GM12878 (cell line): ENCODE results near the gene C10orf88. TPM values are rescaled to one million over a fixed set of nuclear protein-coding genes. Genes with fewer than 3 reads are reported as not detected.

Experiments
- CHD4 ChIP-seq: fragments of 200-600 bp; sonication (generic); IDR thresholded peaks from 2 replicates; pipeline ENCODE4 v1.6.1; 2016; ENCODE audit warnings: mild to moderate bottlenecking
- DPF2 ChIP-seq: fragments of 450-650 bp; IDR thresholded peaks from 2 replicates; pipeline ENCODE4 v1.6.1; 2017; ENCODE audit warnings: mild to moderate bottlenecking
- E2F8 ChIP-seq: fragments of 450-650 bp; IDR thresholded peaks from 2 replicates; pipeline ENCODE4 v1.6.1; 2018; ENCODE audit warnings: mild to moderate bottlenecking, low read depth, moderate library complexity; ENCODE audit not compliant: partially characterized antibody
- EGR1 ChIP-seq, 2 experiments: IDR thresholded peaks; 1 replicate in 1 of 2; 2 replicates in 1 of 2; pipeline ENCODE4 v1.6.1; 2011 to 2012; ENCODE audit warnings: low read depth in 2 of 2, low read length in 2 of 2, borderline replicate concordance in 1 of 2, mild to moderate bottlenecking in 1 of 2, moderate library complexity in 1 of 2
- EP300 ChIP-seq, 2 experiments: fragments of 150-350 bp in 1 of 2; IDR thresholded peaks; 2 replicates each; pipeline ENCODE4 v1.6.1; 2011 to 2012; ENCODE audit warnings: low read depth in 2 of 2, low read length in 2 of 2, borderline replicate concordance in 1 of 2, improper control_type of control experiment in 1 of 2, inconsistent platforms in 1 of 2; ENCODE audit not compliant: control insufficient read depth in 1 of 2
- ESRRA ChIP-seq: IDR thresholded peaks from 2 replicates; pipeline ENCODE4 v1.6.1; 2012; ENCODE audit warnings: mild to moderate bottlenecking, low read length, improper control_type of control experiment
- GABPA ChIP-seq: IDR thresholded peaks from 2 replicates; pipeline ENCODE4 v1.6.1; 2014; ENCODE audit warnings: antibody characterized with exemption, low read depth, mild to moderate bottlenecking, inconsistent platforms
- HDAC2 ChIP-seq: fragments of 200-600 bp; sonication (generic); IDR thresholded peaks from 2 replicates; pipeline ENCODE4 v1.6.1; 2017
- HDAC6 ChIP-seq: fragments of 200-600 bp; sonication (generic); IDR thresholded peaks from one replicate; pipeline ENCODE4 v1.8.0; 2017; ENCODE audit warnings: antibody characterized with exemption; ENCODE audit not compliant: unreplicated experiment
- LARP7 ChIP-seq: fragments of 450-650 bp; IDR thresholded peaks from 2 replicates; pipeline ENCODE4 v1.6.1; 2017; ENCODE audit warnings: mild to moderate bottlenecking
- MXI1 ChIP-seq: fragments of 150-350 bp; IDR thresholded peaks from 2 replicates; pipeline ENCODE4 v1.6.1; 2011; ENCODE audit warnings: low read depth, mild to moderate bottlenecking, inconsistent platforms, low read length, improper control_type of control experiment
- MYC ChIP-seq: IDR thresholded peaks from 2 replicates; pipeline ENCODE4 v1.6.1; 2011; ENCODE audit warnings: mild to moderate bottlenecking, low read length, moderate library complexity, inconsistent platforms; ENCODE audit not compliant: insufficient read depth, insufficient replicate concordance, insufficient read length, severe bottlenecking
- POLR2AphosphoS2 ChIP-seq: IDR thresholded peaks from 2 replicates; pipeline ENCODE4 v1.6.1; 2011; ENCODE audit warnings: low read depth, mild to moderate bottlenecking, low read length, improper control_type of control experiment, moderate library complexity
- RB1 ChIP-seq: fragments of 450-650 bp; formaldehyde crosslinking; IDR thresholded peaks from 2 replicates; pipeline ENCODE4 v1.6.1; 2017; ENCODE audit warnings: mild to moderate bottlenecking, borderline replicate concordance
- SREBF1 ChIP-seq: IDR thresholded peaks from 2 replicates; pipeline ENCODE4 v1.6.1; 2012; ENCODE audit warnings: mild to moderate bottlenecking, low read length
- STAT3 ChIP-seq: IDR thresholded peaks from 2 replicates; pipeline ENCODE4 v1.6.1; 2011; ENCODE audit warnings: low read depth, low read length, improper control_type of control experiment
- SUPT20H ChIP-seq: IDR thresholded peaks from 2 replicates; pipeline ENCODE4 v1.6.1; 2011; ENCODE audit warnings: low read depth, mild to moderate bottlenecking, low read length, moderate library complexity, borderline replicate concordance; ENCODE audit not compliant: control insufficient read depth
- TARDBP ChIP-seq: IDR thresholded peaks from 2 replicates; pipeline ENCODE4 v1.6.1; 2016; ENCODE audit warnings: borderline replicate concordance
- TBL1XR1 ChIP-seq: IDR thresholded peaks from 2 replicates; pipeline ENCODE4 v1.6.1; 2012; ENCODE audit warnings: low read depth, low read length, improper control_type of control experiment
- YBX1 ChIP-seq: fragments of 450-650 bp; IDR thresholded peaks from 2 replicates; pipeline ENCODE4 v1.6.1; 2016; ENCODE audit warnings: antibody characterized with exemption
- ZBTB4 ChIP-seq: fragments of 450-650 bp; formaldehyde crosslinking; IDR thresholded peaks from 2 replicates; pipeline ENCODE4 v1.4.0; 2022; ENCODE audit warnings: mild to moderate bottlenecking, moderate library complexity
- ZNF217 ChIP-seq: fragments of 450-650 bp; IDR thresholded peaks from 2 replicates; pipeline ENCODE4 v1.6.1; 2017; ENCODE audit warnings: antibody characterized with exemption, mild to moderate bottlenecking
- ZNF384 ChIP-seq: IDR thresholded peaks from 2 replicates; pipeline ENCODE4 v1.6.1; 2012; ENCODE audit warnings: low read depth, mild to moderate bottlenecking, low read length, improper control_type of control experiment, borderline replicate concordance
- polyA plus RNA-seq, 11 experiments: library from polyadenylated mRNA; depleted of rRNA in 4 of 11; unstranded in 6 of 11; stranded (reverse) in 5 of 11; fragments of >200 nt; fragmentation: Nextera tagmentation in 4 of 11; fragmentation: Illumina TruSeq in 1 of 11; extraction: Ambion mirVana in 4 of 11; extraction: Trizol in 1 of 11; gene quantifications; 1 replicate in 1 of 11; 2 replicates in 10 of 11; pipeline versions ENCODE4 v1.2.1 to v1.2.3, GENCODE V29; 2011 to 2016; ENCODE audit warnings: inconsistent platforms in 2 of 11, missing spikeins in 2 of 11, low read depth in 1 of 11
- total RNA-seq, 4 experiments: library from RNA; depleted of rRNA in 3 of 4; stranded (reverse); fragments of >200 nt in 3 of 4; fragmentation: Illumina TruSeq in 1 of 4; extraction: Trizol in 1 of 4; gene quantifications; 2 replicates each; pipeline versions ENCODE4 v1.2.1 to v1.2.3, GENCODE V29; 2013 to 2021
- TF ChIP-seq, protein P1 (sequence below): IDR thresholded peaks from 2 replicates; pipeline ENCODE4 v1.6.1; 2012; ENCODE audit warnings: low read depth, low read length, improper control_type of control experiment

Gene C10orf88
- total and polyA plus RNA-seq, 10 of the 15 experiments (the other 5 are each of a cell fraction or from before 2014, with no cell fraction given) = 4.7 to 12.5 (median 8.5) TPM

- TF ChIP-seq ZNF217 (no peak), CHD4 (no peak), STAT3 (no peak), MXI1 (peak; percentile 64; the same call in 1 of the 2 replicates), EP300 (IDR thresholded peaks at IDR 0.05; ENCODE audit: borderline replicate concordance in 1 of 2, control insufficient read depth in 1 of 2, low read depth in 2 of 2, low read length in 2 of 2) (no peak), MYC (no peak), SREBF1 (peak; percentile 64; the same call in 1 of the 2 replicates), GABPA (peak; percentile 97), TARDBP (peak; percentile 75; the same call in 1 of the 2 replicates), SUPT20H (no peak), POLR2AphosphoS2 (peak; percentile 71; the same call in 1 of the 2 replicates), HDAC6 (no peak), LARP7 (peak; percentile 60), EGR1 (IDR thresholded peaks at IDR 0.05; ENCODE audit: borderline replicate concordance in 1 of 2, low read depth in 2 of 2, low read length in 2 of 2) (no peak), YBX1 (no peak), RB1 (peak; percentile 92), TBL1XR1 (peak; percentile 60; the same call in 1 of the 2 replicates), ZNF384 (no peak), DPF2 (0 out of 2 replicates have a peak, but pooled peaks have one; percentile 61), ZBTB4 (CRISPR knock-in tag) (no peak), HDAC2 (no peak), ESRRA (peak; percentile 85), E2F8 (peak; percentile 70)
- TF ChIP-seq, protein P1, sequence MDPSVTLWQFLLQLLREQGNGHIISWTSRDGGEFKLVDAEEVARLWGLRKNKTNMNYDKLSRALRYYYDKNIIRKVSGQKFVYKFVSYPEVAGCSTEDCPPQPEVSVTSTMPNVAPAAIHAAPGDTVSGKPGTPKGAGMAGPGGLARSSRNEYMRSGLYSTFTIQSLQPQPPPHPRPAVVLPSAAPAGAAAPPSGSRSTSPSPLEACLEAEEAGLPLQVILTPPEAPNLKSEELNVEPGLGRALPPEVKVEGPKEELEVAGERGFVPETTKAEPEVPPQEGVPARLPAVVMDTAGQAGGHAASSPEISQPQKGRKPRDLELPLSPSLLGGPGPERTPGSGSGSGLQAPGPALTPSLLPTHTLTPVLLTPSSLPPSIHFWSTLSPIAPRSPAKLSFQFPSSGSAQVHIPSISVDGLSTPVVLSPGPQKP = peak; percentile 91
Observed at GRCh38 chr10:122953902-122954730, at the start of gene C10orf88 (continued).
